GM23248 (cell line): ENCODE data around the gene OR2C3. TPM values are rescaled to one million over a fixed set of nuclear protein-coding genes. Genes with fewer than 3 reads are reported as not detected.
"Not testable (repeated sequence)": the region's sequence is repeated elsewhere in the genome, so short reads cannot be mapped to it uniquely, and the experiment has no call there.

ENCODE experiments used
- DNase-seq: peaks from one replicate; pipeline ENCODE4 v3.0.0-alpha.2; 2015
- H2AFZ ChIP-seq: fragments of 200-600 bp; sonication (generic); 2 replicates; pipeline ENCODE4 v1.6.1; 2016; ENCODE audit warnings: antibody characterized with exemption
- H3F3A ChIP-seq: fragments of 200-600 bp; sonication (generic); 2 replicates; pipeline ENCODE4 v1.6.1; 2016; ENCODE audit warnings: mild to moderate bottlenecking, antibody characterized with exemption, mixed run types; ENCODE audit not compliant: insufficient read depth
- H3K27ac ChIP-seq: fragments of 200-600 bp; sonication (generic); 2 replicates; pipeline ENCODE4 v1.5.1; 2016; ENCODE audit warnings: mild to moderate bottlenecking
- H3K27me3 ChIP-seq: fragments of 200-600 bp; sonication (generic); replicated peaks from 2 replicates; pipeline ENCODE4 v1.6.1; 2016; ENCODE audit warnings: mild to moderate bottlenecking; ENCODE audit not compliant: insufficient read depth
- H3K36me3 ChIP-seq: fragments of 200-600 bp; sonication (generic); 2 replicates; pipeline ENCODE4 v1.6.1; 2016; ENCODE audit warnings: low read depth, mild to moderate bottlenecking
- H3K4me1 ChIP-seq: fragments of 200-600 bp; sonication (generic); 2 replicates; pipeline ENCODE4 v1.6.1; 2016; ENCODE audit warnings: mild to moderate bottlenecking; ENCODE audit not compliant: insufficient read depth
- H3K4me2 ChIP-seq: fragments of 200-600 bp; sonication (generic); one replicate; pipeline ENCODE4 v1.6.1; 2016; ENCODE audit warnings: mild to moderate bottlenecking; ENCODE audit not compliant: unreplicated experiment
- H3K4me3 ChIP-seq: fragments of 200-600 bp; sonication (generic); 2 replicates; pipeline ENCODE4 v1.5.1; 2016; ENCODE audit warnings: mild to moderate bottlenecking
- H3K79me2 ChIP-seq: fragments of 200-600 bp; sonication (generic); 2 replicates; pipeline ENCODE4 v1.6.1; 2016; ENCODE audit warnings: mild to moderate bottlenecking; ENCODE audit not compliant: insufficient read depth
- H3K9ac ChIP-seq: fragments of 200-600 bp; sonication (generic); 2 replicates; pipeline ENCODE4 v1.6.1; 2016; ENCODE audit warnings: mild to moderate bottlenecking
- H3K9me2 ChIP-seq: fragments of 200-600 bp; sonication (generic); 2 replicates; pipeline ENCODE4 v1.6.1; 2016; ENCODE audit warnings: mixed run types, mild to moderate bottlenecking, moderate library complexity; ENCODE audit not compliant: insufficient read depth
- H3K9me3 ChIP-seq: fragments of 200-600 bp; sonication (generic); one replicate; pipeline ENCODE4 v1.6.1; 2017; ENCODE audit warnings: low read depth
- H4K20me1 ChIP-seq: fragments of 200-600 bp; sonication (generic); 2 replicates; pipeline ENCODE4 v1.6.0; 2016; ENCODE audit not compliant: insufficient read depth
- EZH2 ChIP-seq: fragments of 200-600 bp; sonication (generic); IDR thresholded peaks from 2 replicates; pipeline ENCODE4 v1.6.1; 2018; ENCODE audit warnings: antibody characterized with exemption, mild to moderate bottlenecking; ENCODE audit not compliant: insufficient read depth, poor library complexity, severe bottlenecking
- EZH2phosphoT487 ChIP-seq: fragments of 200-600 bp; sonication (generic); IDR thresholded peaks from 2 replicates; pipeline ENCODE4 v1.6.1; 2018; ENCODE audit warnings: antibody characterized with exemption, moderate library complexity, mild to moderate bottlenecking, low read depth; ENCODE audit not compliant: insufficient read depth
- WGBS, 2 experiments: methylation state at CpG; one replicate each; pipeline ENCODE4 v1.1.6; 2015 to 2017; ENCODE audit warnings: low lambda C conversion rate in 2 of 2, low coverage in 1 of 2; ENCODE audit errors: missing lambda C conversion rate in 2 of 2; 5-methylcytosine and 5-hydroxymethylcytosine counted together
- in situ Hi-C: fragments of 300-500 bp; cut with MboI; formaldehyde crosslinking; loops from 2 replicates; pipeline ENCODE4 v1.15.0; 2020
- polyA plus RNA-seq: library from polyadenylated mRNA; unstranded; fragments of >200 nt; fragmentation: Nextera tagmentation; extraction: Ambion mirVana; gene quantifications from 2 replicates; pipeline ENCODE4 v1.2.1, GENCODE V29; 2016
- total RNA-seq: library from RNA; depleted of rRNA; stranded (reverse); fragments of >200 nt; shearing (Covaris generic); gene quantifications from 2 replicates; pipeline ENCODE4 v1.2.3, GENCODE V29; 2014

The OR2C3 gene
- total and polyA plus RNA-seq, 2 experiments from 2014 or later, result 0.22 TPM; not detected in 1

- H3K27me3 ChIP-seq, result no peaks in the 10 kb centered on the region
- no peak overlapping the region for H3K27ac ChIP-seq
- in situ Hi-C loops, result no loop called here
- no peak for DNase-seq
- no peaks in the 10 kb centered on the region for H3F3A ChIP-seq
- no peaks in the 10 kb centered on the region for H3K9me3 ChIP-seq
- H3K4me1 ChIP-seq, result no peaks in the 10 kb centered on the region
- no peak overlapping the region for H3K4me3 ChIP-seq
- 28 to 29% methylated on average over 1 of the region's 1 CpG for WGBS, 2 experiments
- H3K9me2 ChIP-seq, result no peaks in the 10 kb centered on the region
- no peaks in the 10 kb centered on the region for H3K79me2 ChIP-seq
- H3K4me2 ChIP-seq, result no peak overlapping the region
- no peak overlapping the region for H2AFZ ChIP-seq
- H4K20me1 ChIP-seq, result no peaks in the 10 kb centered on the region
- H3K9ac ChIP-seq, result no peak overlapping the region
- TF ChIP-seq EZH2, result no peak
- no peak for TF ChIP-seq EZH2phosphoT487
- H3K36me3 ChIP-seq, result no peaks in the 10 kb centered on the region
Measured at GRCh38 chr1:247529771-247530355, 6.4 kb downstream of the OR2C3 start.

DNA sequence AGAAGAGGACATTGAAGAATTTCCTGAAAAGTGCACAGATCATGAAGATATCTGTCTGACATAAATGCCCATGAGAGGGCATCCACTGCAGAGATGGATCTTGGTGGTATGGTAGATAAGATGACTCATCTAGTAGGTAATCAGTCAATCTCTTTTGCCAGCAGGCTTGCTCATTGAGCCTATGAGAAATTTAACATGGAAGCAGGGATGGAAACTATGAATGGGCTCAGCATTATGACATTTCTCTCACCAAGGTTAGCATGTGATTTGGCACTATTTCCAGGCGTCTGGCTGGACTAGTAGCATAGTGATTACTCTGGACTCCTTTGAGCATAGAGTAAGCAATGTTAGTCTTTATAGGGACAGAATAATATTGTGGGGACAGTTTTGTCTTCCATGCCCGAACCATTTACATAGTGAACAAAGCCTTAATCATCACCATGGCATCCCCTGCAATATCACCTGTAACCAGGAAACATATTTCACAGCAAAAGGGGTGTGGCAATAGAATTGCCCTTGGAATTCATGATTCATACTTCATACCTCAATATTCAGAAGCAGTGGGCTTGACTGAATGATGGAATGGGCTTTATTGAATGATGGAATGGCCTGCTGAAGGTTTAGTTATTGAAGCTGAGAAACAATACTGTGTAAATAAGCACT lies 7.3 kb downstream of the OR2C3 start:
- Histone ChIP-seq H3K9me3 (no peaks in the 10 kb centered on the region), H2AFZ (no peak overlapping the region), H3K4me2 (no peak overlapping the region), H3K4me1 (no peaks in the 10 kb centered on the region), H4K20me1 (no peaks in the 10 kb centered on the region), H3K27me3 (no peaks in the 10 kb centered on the region), H3K36me3 (no peaks in the 10 kb centered on the region), H3K27ac (no peak overlapping the region), H3K4me3 (no peak overlapping the region), H3K9ac (no peak overlapping the region), H3K9me2 (no peaks in the 10 kb centered on the region), H3F3A (no peaks in the 10 kb centered on the region), H3K79me2 (no peaks in the 10 kb centered on the region)
- TF ChIP-seq EZH2phosphoT487 (no peak), EZH2 (no peak)
- in situ Hi-C loops, result no loop called here
- WGBS, 2 experiments, result 10% methylated on average over 2 of the region's 2 CpGs
- DNase-seq, result peak; percentile 12

DNA sequence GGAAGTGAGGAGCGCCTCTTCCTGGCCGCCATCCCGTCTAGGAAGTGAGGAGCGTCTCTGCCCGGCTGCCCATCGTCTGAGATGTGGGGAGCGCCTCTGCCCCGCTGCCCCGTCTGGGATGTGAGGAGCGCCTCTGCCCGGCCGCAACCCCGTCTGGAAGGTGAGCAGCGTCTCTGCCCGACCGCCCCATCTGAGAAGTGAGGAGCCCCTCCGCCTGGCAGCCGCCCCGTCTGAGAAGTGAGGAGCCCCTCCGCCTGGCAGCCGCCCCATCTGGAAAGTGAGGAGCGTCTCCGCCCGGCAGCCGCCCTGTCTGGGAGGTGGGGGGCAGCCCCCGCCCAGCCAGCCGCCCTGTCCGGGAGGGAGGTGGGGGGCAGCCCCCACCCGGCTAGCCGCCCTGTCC lies 14.4 kb downstream of the OR2C3 start:
- H3K4me3 ChIP-seq, H3K4me1 ChIP-seq, in situ Hi-C loops, H3K4me2 ChIP-seq, H3K27ac ChIP-seq, H3K9me2 ChIP-seq, H3K79me2 ChIP-seq, H3K9me3 ChIP-seq, H3K36me3 ChIP-seq, H2AFZ ChIP-seq, H3K9ac ChIP-seq, H4K20me1 ChIP-seq, DNase-seq, H3K27me3 ChIP-seq, H3F3A ChIP-seq: not testable (repeated sequence)
- 75 to 81% methylated on average over 12 to 21 of the region's 30 CpGs for WGBS, 2 experiments

- Histone ChIP-seq H4K20me1 (no peaks in the 10 kb centered on the region), H2AFZ (no peak overlapping the region), H3K27me3 (no peaks in the 10 kb centered on the region), H3K79me2 (no peaks in the 10 kb centered on the region), H3K27ac (no peak overlapping the region), H3K4me3 (no peak overlapping the region), H3F3A (no peaks in the 10 kb centered on the region), H3K9ac (no peak overlapping the region), H3K4me2 (no peak overlapping the region), H3K9me2 (no peaks in the 10 kb centered on the region), H3K9me3 (no peaks in the 10 kb centered on the region), H3K36me3 (no peaks in the 10 kb centered on the region), H3K4me1 (no peaks in the 10 kb centered on the region)
- TF ChIP-seq EZH2, result no peak
- in situ Hi-C loops, result no loop called here
- DNase-seq, result no peak
- WGBS, 2 experiments, result 71 to 73% methylated on average over 19 of the region's 19 CpGs
Measured at GRCh38 chr1:247518613-247518891, 17.7 kb downstream of the OR2C3 start.
